Activated T-cell treated with anti-CD3 and anti-CD28 coated beads for 1 hour (primary cell): ENCODE data around the gene SPOCK3.
"Not testable (repeated sequence)": the region's sequence is repeated elsewhere in the genome, so short reads cannot be mapped to it uniquely, and the experiment has no call there.

Experiments used
- DNase-seq: peaks from one replicate; pipeline ENCODE4 v3.0.0-alpha.2; 2020; ENCODE audit warnings: low read depth

The SPOCK3 gene

GRCh38 chr4:167234316-167234881 lies at the start of gene SPOCK3:
SPOCK3 (minus strand) TSS chr4:167234494.
- DNase-seq: no peak

- no peak for DNase-seq
Observed at GRCh38 chr4:167282171-167282864, 48.0 kb upstream of the SPOCK3 start.

- DNase-seq: not testable (repeated sequence)
Observed at GRCh38 chr4:167281545-167281944, 47.3 kb upstream of the SPOCK3 start.

GRCh38 chr4:167274351-167274750 lies 40.1 kb upstream of the SPOCK3 start:
- DNase-seq: no peak

- no peak for DNase-seq
Observed at GRCh38 chr4:167265231-167265630, 30.9 kb upstream of the SPOCK3 start.

- DNase-seq: no peak
Observed at GRCh38 chr4:167248271-167248670, 14.0 kb upstream of the SPOCK3 start.

- no peak for DNase-seq
Observed at GRCh38 chr4:167239627-167240026, 5.3 kb upstream of the SPOCK3 start.

GRCh38 chr4:167238226-167238625 lies 3.9 kb upstream of the SPOCK3 start:
- DNase-seq: no peak

- DNase-seq: no peak
Observed at GRCh38 chr4:167233685-167234315, 494 bp downstream of the SPOCK3 start.

GRCh38 chr4:167232805-167233684 lies 1.2 kb downstream of the SPOCK3 start:
- DNase-seq: no peak

GRCh38 chr4:167230744-167231143 lies 3.5 kb downstream of the SPOCK3 start:
- DNase-seq: no peak

- no peak for DNase-seq
Observed at GRCh38 chr4:167222099-167222498, 12.2 kb downstream of the SPOCK3 start.

- DNase-seq: no peak
Observed at GRCh38 chr4:167221084-167221483, 13.2 kb downstream of the SPOCK3 start.

GRCh38 chr4:167218022-167218608 lies 16.2 kb downstream of the SPOCK3 start:
- DNase-seq: no peak

- DNase-seq: no peak
Observed at GRCh38 chr4:167216783-167217182, 17.5 kb downstream of the SPOCK3 start.

- no peak for DNase-seq
Observed at GRCh38 chr4:167210166-167210565, 24.1 kb downstream of the SPOCK3 start.

- no peak for DNase-seq
Observed at GRCh38 chr4:167196344-167197012, 37.8 kb downstream of the SPOCK3 start.

GRCh38 chr4:167190379-167190778 lies 43.9 kb downstream of the SPOCK3 start:
- DNase-seq: no peak

- no peak for DNase-seq
Observed at GRCh38 chr4:167185465-167185864, 48.8 kb downstream of the SPOCK3 start.

GRCh38 chr4:167183036-167183435 lies 51.3 kb downstream of the SPOCK3 start:
- no peak for DNase-seq

- DNase-seq: no peak
Observed at GRCh38 chr4:167177925-167178324, 56.4 kb downstream of the SPOCK3 start.
